Astrocyte (in vitro differentiated cells and primary cell): ENCODE data around the gene ELP2. TPM values are rescaled to one million over a fixed set of nuclear protein-coding genes. Genes with fewer than 3 reads are reported as not detected.

Experiments used
- DNase-seq: peaks from one replicate; pipeline ENCODE4 v3.0.0-alpha.2; 2010; ENCODE audit warnings: low read depth
- FAIRE-seq: peaks from 2 replicates; lab custom pipeline; 2011; peaks lifted over from hg19 to GRCh38; lab: Jason Lieb, UNC
- H2AFZ ChIP-seq: 2 replicates; pipeline ENCODE4 v1.6.0; 2012; ENCODE audit warnings: low read depth, low read length, inconsistent platforms
- H3K27ac ChIP-seq: 2 replicates; pipeline ENCODE4 v1.5.1; 2011; ENCODE audit warnings: low read depth, low read length, inconsistent platforms
- H3K27me3 ChIP-seq: 2 replicates; pipeline ENCODE4 v1.6.0; 2011; ENCODE audit warnings: low read length, inconsistent platforms; ENCODE audit not compliant: insufficient read depth
- H3K36me3 ChIP-seq: 2 replicates; pipeline ENCODE4 v1.5.1; 2011; ENCODE audit warnings: low read length, inconsistent platforms; ENCODE audit not compliant: insufficient read depth
- H3K4me1 ChIP-seq: 2 replicates; pipeline ENCODE4 v1.5.1; 2011; ENCODE audit warnings: low read length, inconsistent platforms; ENCODE audit not compliant: insufficient read depth
- H3K4me2 ChIP-seq: 2 replicates; pipeline ENCODE4 v1.6.0; 2012; ENCODE audit warnings: low read length, inconsistent platforms
- H3K4me3 ChIP-seq: 2 replicates; pipeline ENCODE4 v1.5.1; 2011; ENCODE audit warnings: low read depth, mild to moderate bottlenecking, low read length, inconsistent platforms; ENCODE audit not compliant: insufficient read depth
- H3K79me2 ChIP-seq: 2 replicates; pipeline ENCODE4 v1.6.0; 2012; ENCODE audit warnings: mild to moderate bottlenecking, low read length, inconsistent platforms; ENCODE audit not compliant: insufficient read depth
- H3K9ac ChIP-seq: 2 replicates; pipeline ENCODE4 v1.6.0; 2012; ENCODE audit warnings: mild to moderate bottlenecking, low read length, inconsistent platforms
- H3K9me3 ChIP-seq: 2 replicates; pipeline ENCODE4 v1.5.1; 2012; ENCODE audit warnings: low read depth, mild to moderate bottlenecking, low read length, inconsistent platforms; ENCODE audit not compliant: insufficient read depth
- H4K20me1 ChIP-seq: 2 replicates; pipeline ENCODE4 v1.6.0; 2012; ENCODE audit warnings: low read length, inconsistent platforms; ENCODE audit not compliant: insufficient read depth
- H3K27ac Mint-ChIP-seq: one replicate; pipeline ENCODE4 v1.8.0; 2021; ENCODE audit warnings: mild to moderate bottlenecking, mixed read lengths; ENCODE audit not compliant: unreplicated experiment
- H3K27me3 Mint-ChIP-seq: one replicate; pipeline ENCODE4 v1.8.0; 2021; ENCODE audit warnings: low read depth, mixed read lengths; ENCODE audit not compliant: unreplicated experiment
- H3K36me3 Mint-ChIP-seq: one replicate; pipeline ENCODE4 v1.8.0; 2021; ENCODE audit warnings: low read depth, mixed read lengths; ENCODE audit not compliant: unreplicated experiment
- H3K4me1 Mint-ChIP-seq: one replicate; pipeline ENCODE4 v1.8.0; 2021; ENCODE audit warnings: low read depth, mixed read lengths; ENCODE audit not compliant: unreplicated experiment
- H3K4me3 Mint-ChIP-seq: one replicate; pipeline ENCODE4 v1.8.0; 2021; ENCODE audit warnings: mild to moderate bottlenecking, moderate library complexity, mixed read lengths; ENCODE audit not compliant: unreplicated experiment
- H3K9me3 Mint-ChIP-seq: one replicate; pipeline ENCODE4 v1.8.0; 2021; ENCODE audit warnings: mild to moderate bottlenecking, mixed read lengths; ENCODE audit not compliant: unreplicated experiment
- CTCF ChIP-seq: IDR thresholded peaks from 2 replicates; pipeline ENCODE4 v1.5.1; 2011; ENCODE audit warnings: low read depth, mild to moderate bottlenecking, inconsistent platforms, low read length, moderate library complexity; ENCODE audit not compliant: insufficient read depth
- EZH2 ChIP-seq: IDR thresholded peaks from 2 replicates; pipeline ENCODE4 v1.6.1; 2012; ENCODE audit warnings: mild to moderate bottlenecking, low read length, inconsistent platforms; ENCODE audit not compliant: insufficient read depth
- total RNA-seq: library from RNA; stranded (reverse); gene quantifications from 2 replicates; pipeline ENCODE4 v1.2.1, GENCODE V29; 2021

ELP2 gene
- total RNA-seq, 1 donor from 2014 or later: 99.8 TPM

DNA sequence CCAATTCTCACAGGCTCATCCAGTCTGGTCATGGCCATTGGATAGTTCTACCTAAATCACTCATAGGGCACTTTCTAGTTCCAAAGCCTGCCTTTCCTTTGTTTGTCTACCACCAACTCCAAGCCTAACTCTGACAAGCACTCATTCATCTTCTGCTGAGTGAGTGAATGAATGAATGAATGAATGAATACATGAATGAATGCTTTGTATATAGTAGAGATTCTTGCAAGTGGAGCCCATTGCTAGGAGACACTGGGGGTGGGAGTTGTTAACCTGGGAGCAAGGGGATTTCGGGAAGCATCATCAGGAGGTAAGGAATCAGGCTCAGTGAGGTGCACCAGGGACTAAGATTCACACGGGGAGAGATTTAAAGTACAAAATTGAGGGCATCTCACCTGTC lies 54.3 kb downstream of the ELP2 start:
- Mint-ChIP-seq H3K4me1 (no peaks in the 10 kb centered on the region), H3K27me3 (peaks cover 44% of the 10 kb centered on the region)
- no peaks in the 10 kb centered on the region for H3K36me3 ChIP-seq

DNA sequence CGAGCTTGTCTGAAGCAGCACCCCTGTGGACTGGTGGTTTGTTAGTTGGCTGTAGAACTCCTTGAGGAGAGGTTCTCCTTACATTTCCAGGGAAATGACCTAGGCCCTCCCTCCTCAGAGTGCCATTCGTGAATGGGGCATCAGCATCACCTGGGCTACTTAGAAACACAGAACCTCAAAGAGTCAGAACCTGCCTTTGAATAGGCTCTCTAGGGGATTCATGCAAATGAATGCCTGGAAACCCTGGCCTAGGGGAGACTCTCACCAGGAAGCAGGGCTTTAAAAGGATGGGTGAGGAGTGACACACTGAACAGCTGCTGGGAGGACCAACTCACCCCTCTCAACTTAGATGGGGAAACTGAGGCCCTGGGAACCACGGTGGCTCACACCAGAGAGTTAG lies 55.5 kb downstream of the ELP2 start:
- Mint-ChIP-seq H3K36me3 (no peaks in the 10 kb centered on the region), H3K4me1 (no peaks in the 10 kb centered on the region), H3K4me3 (no peak overlapping the region), H3K27ac (no peak overlapping the region), H3K27me3 (peaks cover 51% of the 10 kb centered on the region), H3K9me3 (no peaks in the 10 kb centered on the region)
- no peaks in the 10 kb centered on the region for H4K20me1 ChIP-seq
- no peaks in the 10 kb centered on the region for H3K36me3 ChIP-seq
- H3K27ac ChIP-seq: no peak overlapping the region
- H3K9ac ChIP-seq: no peak overlapping the region
- H3K4me1 ChIP-seq: peaks cover 11% of the 10 kb centered on the region
- TF ChIP-seq EZH2 (no peak), CTCF (no peak)
- H3K4me2 ChIP-seq: no peak overlapping the region
- H3K79me2 ChIP-seq: no peaks in the 10 kb centered on the region
- FAIRE-seq: no peak
- H3K4me3 ChIP-seq: no peak overlapping the region
- no peak for DNase-seq
- H3K9me3 ChIP-seq: no peaks in the 10 kb centered on the region
- no peaks in the 10 kb centered on the region for H3K27me3 ChIP-seq
- no peak overlapping the region for H2AFZ ChIP-seq

More for the DNA sequence above, 54.3 kb downstream of the ELP2 start:
- Histone ChIP-seq H3K27me3 (no peaks in the 10 kb centered on the region), H3K9me3 (no peaks in the 10 kb centered on the region), H3K79me2 (no peaks in the 10 kb centered on the region), H2AFZ (no peak overlapping the region), H4K20me1 (no peaks in the 10 kb centered on the region), H3K4me3 (no peak overlapping the region), H3K4me1 (peaks cover 18% of the 10 kb centered on the region), H3K27ac (no peak overlapping the region), H3K4me2 (no peak overlapping the region), H3K9ac (no peak overlapping the region)
- no peak for TF ChIP-seq CTCF
- TF ChIP-seq EZH2: no peak
- FAIRE-seq (no peak), DNase-seq (no peak)
- Mint-ChIP-seq H3K4me3 (no peak overlapping the region), H3K27ac (no peak overlapping the region), H3K9me3 (no peaks in the 10 kb centered on the region), H3K36me3 (no peaks in the 10 kb centered on the region)

GRCh38 chr18:36185901-36186460 lies 56.3 kb downstream of the ELP2 start:
- no peak for FAIRE-seq
- peaks cover 9% of the 10 kb centered on the region for H3K4me1 ChIP-seq
- H3K27me3 Mint-ChIP-seq: peaks cover 53% of the 10 kb centered on the region
- H3K9me3 ChIP-seq: no peaks in the 10 kb centered on the region
- no peaks in the 10 kb centered on the region for H3K4me1 Mint-ChIP-seq
- H3K36me3 Mint-ChIP-seq: no peaks in the 10 kb centered on the region
- no peaks in the 10 kb centered on the region for H3K27me3 ChIP-seq
- H3K27ac ChIP-seq: no peak overlapping the region
- H3K79me2 ChIP-seq: no peaks in the 10 kb centered on the region
- H3K4me2 ChIP-seq: peak overlapping the region; percentile 99
- no peak overlapping the region for H3K4me3 ChIP-seq
- peak overlapping the region; percentile 55 for H3K27ac Mint-ChIP-seq
- H4K20me1 ChIP-seq: no peaks in the 10 kb centered on the region
- peak overlapping the region; percentile 84 for H3K4me3 Mint-ChIP-seq
- no peak for TF ChIP-seq EZH2
- TF ChIP-seq CTCF: no peak
- no peak overlapping the region for H2AFZ ChIP-seq
- H3K36me3 ChIP-seq: no peaks in the 10 kb centered on the region
- H3K9ac ChIP-seq: no peak overlapping the region
- H3K9me3 Mint-ChIP-seq: no peaks in the 10 kb centered on the region
- DNase-seq: no peak
